AG08395 (cell line): Measurements from ENCODE around the gene RGP1.

Experiments
- DNase-seq: peaks from one replicate; pipeline ENCODE4 v3.0.0; 2012; ENCODE audit warnings: mixed read lengths, low spot score

The RGP1 gene

GRCh38 chr9:35723426-35723825 lies 25.7 kb upstream of the RGP1 start:
- no peak for DNase-seq

- DNase-seq, result no peak
These were observed 25.2 kb upstream of the RGP1 start for GRCh38 chr9:35723908-35724307.

GRCh38 chr9:35725362-35725761 lies 23.7 kb upstream of the RGP1 start:
- DNase-seq, result no peak

GRCh38 chr9:35726931-35727330 lies 22.2 kb upstream of the RGP1 start:
- DNase-seq, result no peak

GRCh38 chr9:35727676-35728040 lies 21.4 kb upstream of the RGP1 start:
- no peak for DNase-seq

GRCh38 chr9:35728041-35728971 lies 20.8 kb upstream of the RGP1 start:
- peak; percentile 82 for DNase-seq

- no peak for DNase-seq
These were observed 20.0 kb upstream of the RGP1 start for GRCh38 chr9:35729101-35729500.

- peak; percentile 92 for DNase-seq
These were observed 19.2 kb upstream of the RGP1 start for GRCh38 chr9:35729700-35730485.

- DNase-seq, result no peak
These were observed 18.6 kb upstream of the RGP1 start for GRCh38 chr9:35730486-35730854.

- DNase-seq, result no peak
These were observed 17.5 kb upstream of the RGP1 start for GRCh38 chr9:35731415-35732184.

GRCh38 chr9:35732185-35732799 lies 16.8 kb upstream of the RGP1 start, which contains the start of the genes CREB3 and TLN1:
Gene CREB3 (plus strand): TSS chr9:35732666. CDS start chr9:35732773, 107 bp downstream.
Gene TLN1 (minus strand): TSS chr9:35732195. CDS start chr9:35725694, 6,501 bp downstream.
- peak; percentile 97 for DNase-seq

GRCh38 chr9:35732800-35733541 lies 16.1 kb upstream of the RGP1 start:
- DNase-seq, result peak; percentile 57

GRCh38 chr9:35734096-35734495 lies 15.0 kb upstream of the RGP1 start:
- DNase-seq, result no peak

GRCh38 chr9:35736201-35736633 lies 12.9 kb upstream of the RGP1 start:
- DNase-seq, result peak; percentile 77

- DNase-seq, result no peak
These were observed 11.9 kb upstream of the RGP1 start for GRCh38 chr9:35737143-35737542.

- no peak for DNase-seq
These were observed 10.9 kb upstream of the RGP1 start for GRCh38 chr9:35738186-35738585.

- DNase-seq, result no peak
These were observed 10.2 kb upstream of the RGP1 start for GRCh38 chr9:35738924-35739323.

GRCh38 chr9:35740243-35740642 lies 8.8 kb upstream of the RGP1 start:
- no peak for DNase-seq

GRCh38 chr9:35741740-35742139 lies 7.3 kb upstream of the RGP1 start:
- DNase-seq, result no peak

- no peak for DNase-seq
These were observed 5.6 kb upstream of the RGP1 start for GRCh38 chr9:35743452-35743851.
